SU-DHL-6 (cell line): ENCODE measurements around the gene NRG3.
"Not testable (repeated sequence)": the region's sequence is repeated elsewhere in the genome, so short reads cannot be mapped to it uniquely, and the experiment has no call there.

Source experiments
- H2AFZ ChIP-seq: fragments of 200-600 bp; sonication (generic); 2 replicates; pipeline ENCODE4 v1.6.1; 2014; ENCODE audit warnings: low read depth, mild to moderate bottlenecking, moderate library complexity, mixed read lengths, antibody characterized with exemption, low read length; ENCODE audit not compliant: severe bottlenecking
- H3F3A ChIP-seq: fragments of 200-600 bp; shearing (Covaris generic); 2 replicates; pipeline ENCODE4 v1.6.0; 2016; ENCODE audit warnings: antibody characterized with exemption, mild to moderate bottlenecking; ENCODE audit not compliant: insufficient read depth
- H3K27ac ChIP-seq: fragments of 200-600 bp; sonication (generic); 2 replicates; pipeline ENCODE4 v1.5.1; 2016; ENCODE audit warnings: low read depth, mild to moderate bottlenecking, low read length, moderate library complexity, mixed read lengths
- H3K27me3 ChIP-seq: fragments of 200-600 bp; sonication (generic), shearing (Covaris generic); 2 replicates; pipeline ENCODE4 v1.6.0; 2014; ENCODE audit warnings: mild to moderate bottlenecking, low read length
- H3K36me3 ChIP-seq: fragments of 200-600 bp; sonication (generic); 2 replicates; pipeline ENCODE4 v1.6.1; 2014; ENCODE audit warnings: mild to moderate bottlenecking, low read length, mixed read lengths
- H3K4me2 ChIP-seq: fragments of 300-600, 200-600 bp; shearing (Covaris generic), sonication (generic); 2 replicates; pipeline ENCODE4 v1.6.0; 2014; ENCODE audit warnings: low read length, low read depth, mild to moderate bottlenecking; ENCODE audit not compliant: poor library complexity, severe bottlenecking
- H3K4me3 ChIP-seq: fragments of 200-600 bp; sonication (generic); 2 replicates; pipeline ENCODE4 v1.5.1; 2014; ENCODE audit warnings: antibody characterized with exemption, low read length, mild to moderate bottlenecking, mixed read lengths; ENCODE audit not compliant: insufficient read depth, poor library complexity, severe bottlenecking
- H3K79me2 ChIP-seq: fragments of 200-600 bp; sonication (generic); 2 replicates; pipeline ENCODE4 v1.6.1; 2014; ENCODE audit warnings: mild to moderate bottlenecking, low read length, moderate library complexity; ENCODE audit not compliant: insufficient read depth
- H3K9ac ChIP-seq: fragments of 200-600 bp; sonication (generic); 2 replicates; pipeline ENCODE4 v1.7.0; 2014; ENCODE audit warnings: mild to moderate bottlenecking, low read length
- H3K9me2 ChIP-seq: fragments of 200-600 bp; sonication (generic); replicated peaks from 2 replicates; pipeline ENCODE4 v1.6.1; 2014; ENCODE audit warnings: low read length; ENCODE audit not compliant: insufficient read depth
- H3K9me3 ChIP-seq: fragments of 200-600 bp; sonication (generic); 2 replicates; pipeline ENCODE4 v1.6.1; 2014; ENCODE audit warnings: low read length, mixed read lengths; ENCODE audit not compliant: insufficient read depth
- H4K20me1 ChIP-seq: fragments of 200-600 bp; sonication (generic); 2 replicates; pipeline ENCODE4 v1.6.1; 2014; ENCODE audit warnings: low read depth, mild to moderate bottlenecking, antibody characterized with exemption, low read length, moderate library complexity, mixed read lengths
- EZH2phosphoT487 ChIP-seq: fragments of 200-600 bp; sonication (generic), shearing (Covaris generic); conservative IDR thresholded peaks from 2 replicates; pipeline ENCODE4 v1.6.1; 2018; ENCODE audit warnings: mild to moderate bottlenecking, antibody characterized with exemption, low read length, moderate library complexity, mixed read lengths
- TF ChIP-seq, protein P1 (sequence below): fragments of 200-600 bp; sonication (generic); IDR thresholded peaks from one replicate; pipeline ENCODE4 v1.5.1; 2017; ENCODE audit warnings: antibody characterized with exemption, mild to moderate bottlenecking, low read length, moderate library complexity; ENCODE audit not compliant: insufficient read depth, poor library complexity, severe bottlenecking

NRG3 gene

DNA sequence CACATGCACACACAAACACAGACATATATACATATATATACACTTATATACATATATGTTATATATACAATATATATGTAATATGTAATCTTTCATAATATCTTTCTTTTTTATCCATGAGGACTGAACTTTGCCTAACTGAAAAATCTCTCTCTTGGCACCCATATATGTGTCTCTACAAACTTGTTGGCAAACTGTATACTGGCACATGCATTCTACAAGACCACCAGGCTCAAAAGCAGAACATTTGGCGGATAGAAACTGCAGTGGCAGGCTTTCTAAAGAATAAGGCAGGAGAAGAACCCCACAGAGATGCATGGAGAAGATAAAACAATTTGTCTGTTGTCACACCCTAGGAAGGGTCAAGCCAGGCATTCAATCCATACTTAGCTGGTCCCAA is 165.3 kb downstream of the NRG3 start:
- no peaks in the 10 kb centered on the region for H3K27me3 ChIP-seq
- H4K20me1 ChIP-seq: no peaks in the 10 kb centered on the region
- no peak overlapping the region for H3K4me3 ChIP-seq
- H3K9ac ChIP-seq: no peak overlapping the region
- no peak overlapping the region for H2AFZ ChIP-seq
- H3K4me2 ChIP-seq: no peak overlapping the region
- no peak overlapping the region for H3K27ac ChIP-seq
- H3K9me2 ChIP-seq: no peaks in the 10 kb centered on the region
- TF ChIP-seq, protein P1, sequence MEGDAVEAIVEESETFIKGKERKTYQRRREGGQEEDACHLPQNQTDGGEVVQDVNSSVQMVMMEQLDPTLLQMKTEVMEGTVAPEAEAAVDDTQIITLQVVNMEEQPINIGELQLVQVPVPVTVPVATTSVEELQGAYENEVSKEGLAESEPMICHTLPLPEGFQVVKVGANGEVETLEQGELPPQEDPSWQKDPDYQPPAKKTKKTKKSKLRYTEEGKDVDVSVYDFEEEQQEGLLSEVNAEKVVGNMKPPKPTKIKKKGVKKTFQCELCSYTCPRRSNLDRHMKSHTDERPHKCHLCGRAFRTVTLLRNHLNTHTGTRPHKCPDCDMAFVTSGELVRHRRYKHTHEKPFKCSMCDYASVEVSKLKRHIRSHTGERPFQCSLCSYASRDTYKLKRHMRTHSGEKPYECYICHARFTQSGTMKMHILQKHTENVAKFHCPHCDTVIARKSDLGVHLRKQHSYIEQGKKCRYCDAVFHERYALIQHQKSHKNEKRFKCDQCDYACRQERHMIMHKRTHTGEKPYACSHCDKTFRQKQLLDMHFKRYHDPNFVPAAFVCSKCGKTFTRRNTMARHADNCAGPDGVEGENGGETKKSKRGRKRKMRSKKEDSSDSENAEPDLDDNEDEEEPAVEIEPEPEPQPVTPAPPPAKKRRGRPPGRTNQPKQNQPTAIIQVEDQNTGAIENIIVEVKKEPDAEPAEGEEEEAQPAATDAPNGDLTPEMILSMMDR: no peak
- TF ChIP-seq EZH2phosphoT487: no peak
- H3K36me3 ChIP-seq: no peaks in the 10 kb centered on the region
- no peaks in the 10 kb centered on the region for H3K79me2 ChIP-seq
- H3F3A ChIP-seq: no peaks in the 10 kb centered on the region
- no peaks in the 10 kb centered on the region for H3K9me3 ChIP-seq

DNA sequence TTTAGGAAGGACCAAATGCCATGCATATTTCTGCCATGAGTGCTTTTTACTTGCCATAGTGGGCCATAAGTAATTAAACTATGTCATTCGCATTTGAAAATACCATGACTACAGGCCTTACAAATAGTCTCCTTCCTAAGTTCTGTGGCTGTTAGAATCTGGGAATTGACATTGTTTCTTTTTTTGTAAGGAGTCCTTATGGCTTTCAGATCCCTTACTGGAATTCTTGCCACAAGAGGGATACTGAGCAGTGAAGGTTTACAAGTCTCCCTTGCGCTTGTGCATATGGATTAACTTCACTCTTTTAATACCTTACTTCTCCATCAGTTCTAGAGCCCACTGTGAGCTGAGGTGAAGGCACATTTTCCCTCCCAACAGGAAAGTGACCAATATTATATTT is 166.0 kb downstream of the NRG3 start:
- Histone ChIP-seq H3K36me3 (no peaks in the 10 kb centered on the region), H3K27me3 (no peaks in the 10 kb centered on the region), H4K20me1 (no peaks in the 10 kb centered on the region), H3F3A (no peaks in the 10 kb centered on the region), H3K9me3 (no peaks in the 10 kb centered on the region), H3K4me3 (no peak overlapping the region), H2AFZ (no peak overlapping the region), H3K79me2 (no peaks in the 10 kb centered on the region), H3K9ac (no peak overlapping the region), H3K9me2 (no peaks in the 10 kb centered on the region), H3K27ac (no peak overlapping the region), H3K4me2 (no peak overlapping the region)
- TF ChIP-seq EZH2phosphoT487: no peak
- TF ChIP-seq, protein P1: no peak

DNA sequence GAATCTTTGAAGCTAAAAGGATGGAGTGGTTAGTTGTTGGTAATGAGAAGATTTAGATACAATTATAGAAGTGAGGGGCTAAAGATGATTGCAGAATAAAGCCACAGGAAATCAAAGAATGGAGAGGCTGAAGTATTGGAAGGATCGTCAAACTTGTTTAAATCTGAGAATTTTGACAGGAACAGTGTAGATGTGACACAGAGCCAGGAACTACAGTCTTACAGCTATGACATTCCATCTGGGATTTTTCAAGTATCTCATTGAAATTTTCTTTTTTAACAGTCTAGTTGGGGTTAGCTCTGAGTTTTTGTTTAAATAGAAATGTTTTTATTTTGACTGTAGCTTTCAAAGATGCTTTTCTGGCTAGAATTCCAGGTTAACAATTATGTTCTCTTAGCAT is 181.4 kb downstream of the NRG3 start:
- H3K4me2 ChIP-seq: no peak overlapping the region
- H3K27ac ChIP-seq: no peak overlapping the region
- no peak overlapping the region for H3K9ac ChIP-seq
- H4K20me1 ChIP-seq: no peaks in the 10 kb centered on the region
- H3K79me2 ChIP-seq: no peaks in the 10 kb centered on the region
- no peaks in the 10 kb centered on the region for H3F3A ChIP-seq
- no peak overlapping the region for H3K4me3 ChIP-seq
- no peaks in the 10 kb centered on the region for H3K36me3 ChIP-seq
- H3K9me3 ChIP-seq: no peaks in the 10 kb centered on the region
- H3K27me3 ChIP-seq: no peaks in the 10 kb centered on the region
- TF ChIP-seq EZH2phosphoT487: no peak
- TF ChIP-seq, protein P1: no peak
- H2AFZ ChIP-seq: no peak overlapping the region
- H3K9me2 ChIP-seq: no peaks in the 10 kb centered on the region

DNA sequence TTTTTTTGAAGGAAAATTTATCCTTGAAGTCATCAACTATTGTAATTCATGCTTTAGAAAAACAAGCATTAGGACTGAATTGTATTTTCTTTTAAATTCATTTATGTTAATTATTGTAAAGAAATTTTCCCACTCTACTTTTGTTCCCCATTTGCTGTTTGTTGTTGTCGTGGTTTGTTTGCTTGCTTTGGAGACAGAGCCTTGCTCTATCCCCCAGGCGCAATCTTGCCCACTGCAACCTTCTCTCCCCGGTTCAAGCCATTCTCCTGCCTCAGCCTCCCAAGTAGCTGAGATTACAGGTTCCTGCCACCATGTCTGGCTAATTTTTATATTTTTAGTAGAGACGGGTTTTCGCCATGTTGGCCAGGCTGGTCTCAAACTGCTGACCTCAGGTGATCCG is 192.2 kb downstream of the NRG3 start:
- not testable (repeated sequence) for H3K4me3 ChIP-seq, H3K27ac ChIP-seq, H3K79me2 ChIP-seq, H3F3A ChIP-seq, H3K9me2 ChIP-seq, H4K20me1 ChIP-seq, H3K4me2 ChIP-seq, H3K36me3 ChIP-seq, H3K27me3 ChIP-seq, H3K9ac ChIP-seq, H3K9me3 ChIP-seq, H2AFZ ChIP-seq
